Fibroblast of villous mesenchyme (primary cell): ENCODE measurements around the gene HDAC9. TPM values are rescaled to one million over a fixed set of nuclear protein-coding genes. Genes with fewer than 3 reads are reported as not detected.

Source experiments
- DNase-seq: peaks from one replicate; pipeline ENCODE4 v3.0.0-alpha.2; 2010; ENCODE audit warnings: low read depth
- H3K4me3 ChIP-seq: 2 replicates; pipeline ENCODE4 v1.5.1; 2011; ENCODE audit warnings: low read depth, mild to moderate bottlenecking, low read length
- total RNA-seq: library from RNA; depleted of rRNA; stranded (reverse); fragments of >200 nt; gene quantifications from 2 replicates; pipeline ENCODE4 v1.2.3, GENCODE V29; 2012
- TF ChIP-seq, protein P1 (sequence below): IDR thresholded peaks from 2 replicates; pipeline ENCODE4 v1.5.1; 2012; ENCODE audit warnings: low read depth, mild to moderate bottlenecking, low read length; ENCODE audit not compliant: insufficient read depth

HDAC9 gene
- total RNA-seq, 1 donor, result 16.8 TPM

DNA sequence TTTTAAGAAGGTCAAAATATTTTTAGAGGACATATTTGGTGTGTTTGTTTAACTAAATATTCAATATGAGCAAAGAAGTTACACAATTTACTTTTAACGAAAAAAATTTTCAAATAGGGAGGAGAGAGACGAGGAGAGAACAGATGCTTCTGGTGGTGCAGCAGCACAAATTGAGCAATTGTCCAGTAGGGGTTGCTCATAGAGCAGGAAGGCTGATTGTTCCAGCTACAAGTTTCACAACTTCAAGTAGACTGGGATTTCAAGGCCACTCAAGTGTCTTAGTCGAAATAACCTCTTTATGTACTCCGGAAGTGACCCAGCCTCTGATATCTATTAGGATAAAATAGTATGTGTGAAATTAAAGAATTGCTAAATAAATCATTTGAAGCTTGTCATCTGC lies 197.9 kb downstream of the HDAC9 start:
- peak; percentile 89 for DNase-seq
- no peak overlapping the region for H3K4me3 ChIP-seq
- TF ChIP-seq, protein P1, sequence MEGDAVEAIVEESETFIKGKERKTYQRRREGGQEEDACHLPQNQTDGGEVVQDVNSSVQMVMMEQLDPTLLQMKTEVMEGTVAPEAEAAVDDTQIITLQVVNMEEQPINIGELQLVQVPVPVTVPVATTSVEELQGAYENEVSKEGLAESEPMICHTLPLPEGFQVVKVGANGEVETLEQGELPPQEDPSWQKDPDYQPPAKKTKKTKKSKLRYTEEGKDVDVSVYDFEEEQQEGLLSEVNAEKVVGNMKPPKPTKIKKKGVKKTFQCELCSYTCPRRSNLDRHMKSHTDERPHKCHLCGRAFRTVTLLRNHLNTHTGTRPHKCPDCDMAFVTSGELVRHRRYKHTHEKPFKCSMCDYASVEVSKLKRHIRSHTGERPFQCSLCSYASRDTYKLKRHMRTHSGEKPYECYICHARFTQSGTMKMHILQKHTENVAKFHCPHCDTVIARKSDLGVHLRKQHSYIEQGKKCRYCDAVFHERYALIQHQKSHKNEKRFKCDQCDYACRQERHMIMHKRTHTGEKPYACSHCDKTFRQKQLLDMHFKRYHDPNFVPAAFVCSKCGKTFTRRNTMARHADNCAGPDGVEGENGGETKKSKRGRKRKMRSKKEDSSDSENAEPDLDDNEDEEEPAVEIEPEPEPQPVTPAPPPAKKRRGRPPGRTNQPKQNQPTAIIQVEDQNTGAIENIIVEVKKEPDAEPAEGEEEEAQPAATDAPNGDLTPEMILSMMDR, result peak; percentile 77

DNA sequence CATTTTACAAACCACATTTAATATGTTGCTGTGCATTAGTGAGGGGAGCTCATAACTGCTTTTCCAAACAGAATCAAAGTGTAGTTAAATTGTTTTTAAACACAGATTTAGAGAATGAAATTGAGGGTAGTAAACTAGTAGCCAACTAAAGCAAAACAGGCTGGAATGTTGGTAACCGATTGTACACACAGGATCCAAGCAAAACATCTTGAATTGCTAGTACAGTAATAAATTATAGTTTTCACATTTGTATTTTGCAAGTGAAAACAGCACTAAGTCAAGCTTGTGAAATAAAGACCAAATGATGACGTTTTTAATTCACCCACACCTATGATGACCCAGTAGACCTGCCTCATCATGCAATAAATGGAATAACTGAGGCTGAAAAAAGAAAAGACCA lies 198.3 kb downstream of the HDAC9 start:
- peak; percentile 31 for DNase-seq
- TF ChIP-seq, protein P1, result no peak

DNA sequence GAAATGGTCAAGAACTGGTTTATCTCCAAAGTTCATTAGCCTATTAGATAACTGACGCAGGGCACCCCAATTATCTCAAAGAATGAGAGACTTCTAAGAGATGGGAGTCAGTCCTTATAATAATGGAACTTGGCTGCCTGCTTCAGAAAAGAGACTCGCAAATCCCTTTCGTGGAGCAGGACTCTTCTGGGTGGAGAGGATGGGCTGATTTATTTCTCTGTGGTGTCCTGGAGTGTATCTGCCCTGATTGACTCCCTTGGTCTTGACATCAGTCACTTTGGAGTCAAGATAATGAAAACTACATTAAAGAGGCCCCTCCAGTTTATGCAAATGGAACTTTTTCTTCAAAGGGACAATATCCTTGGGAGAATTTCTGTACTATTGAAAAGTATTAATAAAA lies 198.9 kb downstream of the HDAC9 start:
- TF ChIP-seq, protein P1, result no peak
- no peak overlapping the region for H3K4me3 ChIP-seq
- DNase-seq, result no peak

More for the DNA sequence above, 198.3 kb downstream of the HDAC9 start:
- no peak overlapping the region for H3K4me3 ChIP-seq

DNA sequence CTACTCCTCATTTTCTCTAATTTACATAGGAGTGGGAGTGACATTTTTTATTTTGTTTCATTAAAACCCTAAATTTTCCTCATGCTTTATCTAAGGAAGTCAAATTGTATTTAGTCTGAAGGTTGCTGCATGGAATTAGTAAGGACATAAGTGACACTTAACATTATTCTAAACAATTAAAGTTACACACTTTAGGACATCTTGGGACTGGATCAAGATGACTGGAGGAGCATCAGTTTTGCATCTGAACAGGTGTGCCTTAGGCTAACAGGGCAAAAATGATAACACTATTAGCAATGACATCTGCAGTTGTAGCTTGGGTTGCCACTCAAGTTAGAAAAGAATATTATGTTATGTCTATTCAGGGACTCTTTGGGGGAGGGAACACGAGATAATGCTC lies 199.4 kb downstream of the HDAC9 start:
- H3K4me3 ChIP-seq, result no peak overlapping the region
- TF ChIP-seq, protein P1, result no peak
- DNase-seq, result no peak

DNA sequence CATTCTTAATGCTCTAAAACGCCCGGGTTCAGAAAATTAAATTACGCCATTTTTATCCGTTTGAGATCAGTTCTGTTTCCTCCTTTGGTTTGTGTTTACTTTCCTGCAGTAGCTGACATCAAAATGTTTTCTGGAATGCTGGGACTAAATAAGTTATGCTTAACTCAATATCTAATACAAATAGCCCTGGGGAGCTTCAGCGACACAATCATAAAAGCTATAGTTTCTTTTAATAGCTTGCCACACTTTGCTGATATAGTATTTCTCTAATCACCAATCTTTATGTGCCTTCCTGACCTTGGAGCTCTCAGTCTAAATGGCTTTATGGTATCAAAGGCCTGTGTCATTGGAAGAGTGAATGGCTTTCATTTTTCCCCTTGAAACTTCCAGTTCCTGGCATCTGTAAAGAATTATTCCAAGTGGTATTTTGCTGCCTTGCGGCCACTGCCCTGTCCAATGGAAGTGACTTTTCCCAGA lies 202.7 kb downstream of the HDAC9 start:
- H3K4me3 ChIP-seq, result no peak overlapping the region
- TF ChIP-seq, protein P1, result no peak
- DNase-seq, result no peak

DNA sequence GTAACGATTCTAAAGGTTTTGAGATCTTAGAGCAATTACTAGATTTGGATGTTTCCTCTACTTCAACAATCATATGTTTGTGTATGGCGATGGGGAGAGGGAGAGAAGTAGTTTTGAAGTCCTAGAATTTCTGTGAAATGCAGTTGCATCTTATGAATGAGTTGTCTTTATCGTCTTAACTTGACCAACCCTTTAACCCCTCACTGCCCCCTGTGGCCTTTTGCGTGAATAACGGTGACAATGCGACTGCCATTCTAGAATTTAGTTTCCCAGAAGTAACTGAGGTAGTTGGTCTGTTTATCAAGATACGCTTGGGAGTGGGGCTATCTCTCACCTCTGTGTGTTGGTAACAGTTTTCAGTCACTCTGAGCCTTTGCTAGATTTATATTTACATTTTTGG lies 204.6 kb downstream of the HDAC9 start:
- TF ChIP-seq, protein P1, result no peak
- H3K4me3 ChIP-seq, result no peak overlapping the region
- DNase-seq, result no peak
